SK-N-SH treated with all-trans-retinoic acid at 6 μM for 48 hours (cell line): ENCODE measurements around the gene AGR2.

ENCODE experiments used
- ATAC-seq: fragments of 200-7000 bp; cut with Tn5 transposase; 3 replicates; pipeline ENCODE4 v1.9.1; 2020; ENCODE audit warnings: mild to moderate bottlenecking, moderate library complexity
- ARNTL ChIP-seq: fragments of 450-650 bp; formaldehyde crosslinking; IDR thresholded peaks from 2 replicates; pipeline ENCODE4 v1.5.0; 2020; ENCODE audit warnings: low read depth, mild to moderate bottlenecking, moderate library complexity, borderline replicate concordance
- BACH2 ChIP-seq: fragments of 250-450 bp; sonication (Bioruptor Pico); IDR thresholded peaks from 2 replicates; pipeline ENCODE4 v1.9.0; 2021; ENCODE audit warnings: mild to moderate bottlenecking, borderline replicate concordance
- CSDC2 ChIP-seq: fragments of 250-450 bp; sonication (Bioruptor Pico); IDR thresholded peaks from 2 replicates; pipeline ENCODE4 v1.5.0; 2020; ENCODE audit warnings: mild to moderate bottlenecking, moderate library complexity
- CSRNP3 ChIP-seq: fragments of 250-450 bp; sonication (Bioruptor Pico); IDR thresholded peaks from 2 replicates; pipeline ENCODE4 v1.5.1; 2021; ENCODE audit warnings: mild to moderate bottlenecking, moderate library complexity
- ESRRG ChIP-seq: fragments of 250-450 bp; sonication (Bioruptor Pico); IDR thresholded peaks from 2 replicates; pipeline ENCODE4 v1.6.1; 2021; ENCODE audit warnings: mild to moderate bottlenecking
- GLIS3 ChIP-seq: fragments of 250-450 bp; sonication (Bioruptor Pico); IDR thresholded peaks from 2 replicates; pipeline ENCODE4 v1.5.0; 2020; ENCODE audit warnings: mild to moderate bottlenecking, moderate library complexity
- ISL1 ChIP-seq: fragments of 250-450 bp; sonication (Bioruptor Pico); IDR thresholded peaks from 2 replicates; pipeline ENCODE4 v2.1.2; 2022; ENCODE audit warnings: mild to moderate bottlenecking, moderate library complexity
- PATZ1 ChIP-seq: fragments of 250-450 bp; sonication (Bioruptor Pico); IDR thresholded peaks from 2 replicates; pipeline ENCODE4 v1.8.0; 2020; ENCODE audit warnings: mild to moderate bottlenecking, moderate library complexity, borderline replicate concordance
- PPARA ChIP-seq: fragments of 250-450 bp; sonication (Bioruptor Pico); IDR thresholded peaks from 2 replicates; pipeline ENCODE4 v1.5.0; 2020; ENCODE audit warnings: mild to moderate bottlenecking, borderline replicate concordance
- RARB ChIP-seq: fragments of 250-450 bp; sonication (Bioruptor Pico); IDR thresholded peaks from 2 replicates; pipeline ENCODE4 v1.8.0; 2021; ENCODE audit warnings: mild to moderate bottlenecking, moderate library complexity
- SNAI2 ChIP-seq: fragments of 250-450 bp; sonication (Bioruptor Pico); IDR thresholded peaks from 2 replicates; pipeline ENCODE4 v1.5.0; 2020; ENCODE audit warnings: mild to moderate bottlenecking, moderate library complexity
- TCF4 ChIP-seq: fragments of 250-450 bp; sonication (Bioruptor Pico); IDR thresholded peaks from 2 replicates; pipeline ENCODE4 v1.8.0; 2021; ENCODE audit warnings: mild to moderate bottlenecking, moderate library complexity, borderline replicate concordance
- TOX ChIP-seq: fragments of 250-450 bp; sonication (Bioruptor Pico); IDR thresholded peaks from 2 replicates; pipeline ENCODE4 v1.8.0; 2021; ENCODE audit warnings: mild to moderate bottlenecking, moderate library complexity, borderline replicate concordance
- ZC3H10 ChIP-seq: fragments of 250-450 bp; sonication (Bioruptor Pico); IDR thresholded peaks from 2 replicates; pipeline ENCODE4 v1.5.1; 2021; ENCODE audit warnings: mild to moderate bottlenecking, moderate library complexity
- ZFP3 ChIP-seq: fragments of 250-450 bp; sonication (Bioruptor Pico); IDR thresholded peaks from 2 replicates; pipeline ENCODE4 v1.5.0; 2020; ENCODE audit warnings: mild to moderate bottlenecking, moderate library complexity
- ZFP30 ChIP-seq: fragments of 450-650 bp; formaldehyde crosslinking; IDR thresholded peaks from 2 replicates; pipeline ENCODE4 v1.5.0; 2022; ENCODE audit warnings: mild to moderate bottlenecking, moderate library complexity
- ZNF565 ChIP-seq: fragments of 450-650 bp; formaldehyde crosslinking; conservative IDR thresholded peaks from 2 replicates; pipeline ENCODE4 v1.5.0; 2020; ENCODE audit warnings: low read depth, mild to moderate bottlenecking, moderate library complexity
- ZNF70 ChIP-seq: fragments of 450-650 bp; formaldehyde crosslinking; IDR thresholded peaks from 2 replicates; pipeline ENCODE4 v1.5.0; 2020; ENCODE audit warnings: mild to moderate bottlenecking, moderate library complexity
- ZNF8 ChIP-seq: fragments of 450-650 bp; formaldehyde crosslinking; IDR thresholded peaks from 2 replicates; pipeline ENCODE4 v1.5.0; 2020; ENCODE audit warnings: mild to moderate bottlenecking, moderate library complexity
- TF ChIP-seq, protein P1 (sequence below): fragments of 250-450 bp; sonication (Bioruptor Pico); IDR thresholded peaks from 2 replicates; pipeline ENCODE4 v1.5.0; 2020; ENCODE audit warnings: mild to moderate bottlenecking, moderate library complexity
- TF ChIP-seq, protein P2 (sequence below): fragments of 250-450 bp; sonication (Bioruptor Pico); IDR thresholded peaks from 2 replicates; pipeline ENCODE4 v1.5.1; 2020; ENCODE audit warnings: low read depth, mild to moderate bottlenecking, moderate library complexity
- TF ChIP-seq, protein P3 (sequence below): fragments of 250-450 bp; sonication (Bioruptor Pico); IDR thresholded peaks from 2 replicates; pipeline ENCODE4 v1.8.0; 2021; ENCODE audit warnings: low read depth, mild to moderate bottlenecking, moderate library complexity, borderline replicate concordance

The AGR2 gene

DNA sequence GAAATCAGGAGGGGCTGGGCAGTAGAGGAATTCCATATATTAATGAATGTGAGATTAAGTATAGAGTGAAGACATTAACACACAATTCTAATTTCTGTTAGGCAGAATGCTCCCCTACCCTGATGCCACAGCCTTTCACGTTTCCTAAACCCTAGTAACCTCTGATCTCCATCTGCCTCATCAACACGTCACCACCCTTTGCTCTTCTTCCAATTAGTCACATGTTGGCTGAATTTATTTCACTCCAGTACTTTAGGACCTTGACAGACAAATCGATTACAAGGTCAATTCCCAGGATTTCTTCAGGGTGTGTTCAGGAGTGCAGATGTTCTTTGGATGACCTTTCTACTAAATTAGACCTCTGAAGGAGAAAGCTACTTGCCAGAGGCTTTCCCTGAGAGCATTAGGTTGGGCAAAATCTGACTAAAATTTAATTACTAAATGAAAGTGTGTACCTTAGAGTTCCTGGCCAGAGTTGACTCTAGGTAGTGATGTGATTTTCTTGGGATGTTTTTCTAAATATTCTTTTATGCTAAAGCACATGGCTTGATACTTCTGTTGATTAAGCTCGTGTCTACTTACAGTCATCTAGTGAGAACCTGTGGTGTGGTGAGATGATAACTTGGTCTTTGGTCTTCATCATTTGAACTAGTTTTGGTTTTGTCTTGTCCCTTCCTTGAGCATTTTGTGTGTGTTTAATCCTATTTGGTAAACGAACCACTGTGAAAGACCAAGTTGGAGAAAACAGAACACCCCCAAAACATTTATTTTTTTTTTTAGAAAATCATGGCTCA, 12.7 kb downstream of the AGR2 start (continued):
- TF ChIP-seq PATZ1 (CRISPR knock-in tag): no peak
- TF ChIP-seq PPARA (CRISPR knock-in tag): no peak

- no peak for ATAC-seq
- TF ChIP-seq RARB (no peak), SNAI2 (CRISPR knock-in tag) (no peak), ZNF8 (CRISPR knock-in tag) (no peak), ZFP3 (CRISPR knock-in tag) (no peak), ZFP30 (no peak), ZC3H10 (CRISPR knock-in tag) (no peak), TOX (CRISPR knock-in tag) (no peak), ZNF70 (no peak), CSRNP3 (CRISPR knock-in tag) (no peak), ARNTL (CRISPR knock-in tag) (no peak), GLIS3 (CRISPR knock-in tag) (no peak), PATZ1 (CRISPR knock-in tag) (no peak), ESRRG (CRISPR knock-in tag) (no peak), BACH2 (CRISPR knock-in tag) (no peak), PPARA (CRISPR knock-in tag) (no peak)
- TF ChIP-seq, protein P1, sequence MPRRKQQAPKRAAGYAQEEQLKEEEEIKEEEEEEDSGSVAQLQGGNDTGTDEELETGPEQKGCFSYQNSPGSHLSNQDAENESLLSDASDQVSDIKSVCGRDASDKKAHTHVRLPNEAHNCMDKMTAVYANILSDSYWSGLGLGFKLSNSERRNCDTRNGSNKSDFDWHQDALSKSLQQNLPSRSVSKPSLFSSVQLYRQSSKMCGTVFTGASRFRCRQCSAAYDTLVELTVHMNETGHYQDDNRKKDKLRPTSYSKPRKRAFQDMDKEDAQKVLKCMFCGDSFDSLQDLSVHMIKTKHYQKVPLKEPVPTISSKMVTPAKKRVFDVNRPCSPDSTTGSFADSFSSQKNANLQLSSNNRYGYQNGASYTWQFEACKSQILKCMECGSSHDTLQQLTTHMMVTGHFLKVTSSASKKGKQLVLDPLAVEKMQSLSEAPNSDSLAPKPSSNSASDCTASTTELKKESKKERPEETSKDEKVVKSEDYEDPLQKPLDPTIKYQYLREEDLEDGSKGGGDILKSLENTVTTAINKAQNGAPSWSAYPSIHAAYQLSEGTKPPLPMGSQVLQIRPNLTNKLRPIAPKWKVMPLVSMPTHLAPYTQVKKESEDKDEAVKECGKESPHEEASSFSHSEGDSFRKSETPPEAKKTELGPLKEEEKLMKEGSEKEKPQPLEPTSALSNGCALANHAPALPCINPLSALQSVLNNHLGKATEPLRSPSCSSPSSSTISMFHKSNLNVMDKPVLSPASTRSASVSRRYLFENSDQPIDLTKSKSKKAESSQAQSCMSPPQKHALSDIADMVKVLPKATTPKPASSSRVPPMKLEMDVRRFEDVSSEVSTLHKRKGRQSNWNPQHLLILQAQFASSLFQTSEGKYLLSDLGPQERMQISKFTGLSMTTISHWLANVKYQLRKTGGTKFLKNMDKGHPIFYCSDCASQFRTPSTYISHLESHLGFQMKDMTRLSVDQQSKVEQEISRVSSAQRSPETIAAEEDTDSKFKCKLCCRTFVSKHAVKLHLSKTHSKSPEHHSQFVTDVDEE: no peak
Measured at GRCh38 chr7:16791071-16791470, 13.7 kb downstream of the AGR2 start.

DNA sequence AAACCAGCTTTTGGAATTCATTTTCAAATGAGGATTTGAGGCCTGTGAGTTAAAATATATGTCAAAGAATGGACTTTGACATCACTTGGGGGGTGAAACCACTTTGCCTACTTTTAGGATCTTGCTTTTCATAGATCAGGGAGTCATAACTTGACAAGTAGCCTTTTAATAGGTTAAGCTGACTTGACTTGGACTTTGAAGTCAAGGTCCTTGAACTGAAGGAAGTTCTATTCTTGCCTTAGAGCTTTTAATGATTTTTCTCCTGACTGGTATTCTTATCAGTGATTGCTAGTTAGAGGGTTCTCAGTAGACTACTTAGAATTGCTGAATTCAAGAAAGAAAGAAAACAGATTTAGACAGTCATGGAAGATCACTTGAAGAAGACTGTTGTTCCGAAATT, 17.7 kb downstream of the AGR2 start:
- no peak for ATAC-seq
- no peak for TF ChIP-seq CSDC2 (CRISPR knock-in tag)
- no peak for TF ChIP-seq BACH2 (CRISPR knock-in tag)
- no peak for TF ChIP-seq PATZ1 (CRISPR knock-in tag)
- TF ChIP-seq ZNF565 (CRISPR knock-in tag): no peak
- no peak for TF ChIP-seq ARNTL (CRISPR knock-in tag)
- no peak for TF ChIP-seq ZFP30
- TF ChIP-seq TCF4 (CRISPR knock-in tag): no peak
- TF ChIP-seq ZFP3 (CRISPR knock-in tag): no peak
- TF ChIP-seq SNAI2 (CRISPR knock-in tag): no peak
- TF ChIP-seq CSRNP3 (CRISPR knock-in tag): no peak
- TF ChIP-seq ESRRG (CRISPR knock-in tag): no peak
- TF ChIP-seq, protein P2, sequence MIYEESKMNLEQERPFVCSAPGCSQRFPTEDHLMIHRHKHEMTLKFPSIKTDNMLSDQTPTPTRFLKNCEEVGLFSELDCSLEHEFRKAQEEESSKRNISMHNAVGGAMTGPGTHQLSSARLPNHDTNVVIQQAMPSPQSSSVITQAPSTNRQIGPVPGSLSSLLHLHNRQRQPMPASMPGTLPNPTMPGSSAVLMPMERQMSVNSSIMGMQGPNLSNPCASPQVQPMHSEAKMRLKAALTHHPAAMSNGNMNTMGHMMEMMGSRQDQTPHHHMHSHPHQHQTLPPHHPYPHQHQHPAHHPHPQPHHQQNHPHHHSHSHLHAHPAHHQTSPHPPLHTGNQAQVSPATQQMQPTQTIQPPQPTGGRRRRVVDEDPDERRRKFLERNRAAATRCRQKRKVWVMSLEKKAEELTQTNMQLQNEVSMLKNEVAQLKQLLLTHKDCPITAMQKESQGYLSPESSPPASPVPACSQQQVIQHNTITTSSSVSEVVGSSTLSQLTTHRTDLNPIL (CRISPR knock-in tag): no peak
- no peak for TF ChIP-seq ZNF70
- TF ChIP-seq, protein P3, sequence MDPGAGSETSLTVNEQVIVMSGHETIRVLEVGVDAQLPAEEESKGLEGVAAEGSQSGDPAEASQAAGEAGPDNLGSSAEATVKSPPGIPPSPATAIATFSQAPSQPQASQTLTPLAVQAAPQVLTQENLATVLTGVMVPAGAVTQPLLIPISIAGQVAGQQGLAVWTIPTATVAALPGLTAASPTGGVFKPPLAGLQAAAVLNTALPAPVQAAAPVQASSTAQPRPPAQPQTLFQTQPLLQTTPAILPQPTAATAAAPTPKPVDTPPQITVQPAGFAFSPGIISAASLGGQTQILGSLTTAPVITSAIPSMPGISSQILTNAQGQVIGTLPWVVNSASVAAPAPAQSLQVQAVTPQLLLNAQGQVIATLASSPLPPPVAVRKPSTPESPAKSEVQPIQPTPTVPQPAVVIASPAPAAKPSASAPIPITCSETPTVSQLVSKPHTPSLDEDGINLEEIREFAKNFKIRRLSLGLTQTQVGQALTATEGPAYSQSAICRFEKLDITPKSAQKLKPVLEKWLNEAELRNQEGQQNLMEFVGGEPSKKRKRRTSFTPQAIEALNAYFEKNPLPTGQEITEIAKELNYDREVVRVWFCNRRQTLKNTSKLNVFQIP (CRISPR knock-in tag): no peak
- no peak for TF ChIP-seq TOX (CRISPR knock-in tag)
- no peak for TF ChIP-seq ZC3H10 (CRISPR knock-in tag)
- TF ChIP-seq ISL1 (CRISPR knock-in tag): no peak
